ENCODE results near the gene ITPRID1.

DNA sequence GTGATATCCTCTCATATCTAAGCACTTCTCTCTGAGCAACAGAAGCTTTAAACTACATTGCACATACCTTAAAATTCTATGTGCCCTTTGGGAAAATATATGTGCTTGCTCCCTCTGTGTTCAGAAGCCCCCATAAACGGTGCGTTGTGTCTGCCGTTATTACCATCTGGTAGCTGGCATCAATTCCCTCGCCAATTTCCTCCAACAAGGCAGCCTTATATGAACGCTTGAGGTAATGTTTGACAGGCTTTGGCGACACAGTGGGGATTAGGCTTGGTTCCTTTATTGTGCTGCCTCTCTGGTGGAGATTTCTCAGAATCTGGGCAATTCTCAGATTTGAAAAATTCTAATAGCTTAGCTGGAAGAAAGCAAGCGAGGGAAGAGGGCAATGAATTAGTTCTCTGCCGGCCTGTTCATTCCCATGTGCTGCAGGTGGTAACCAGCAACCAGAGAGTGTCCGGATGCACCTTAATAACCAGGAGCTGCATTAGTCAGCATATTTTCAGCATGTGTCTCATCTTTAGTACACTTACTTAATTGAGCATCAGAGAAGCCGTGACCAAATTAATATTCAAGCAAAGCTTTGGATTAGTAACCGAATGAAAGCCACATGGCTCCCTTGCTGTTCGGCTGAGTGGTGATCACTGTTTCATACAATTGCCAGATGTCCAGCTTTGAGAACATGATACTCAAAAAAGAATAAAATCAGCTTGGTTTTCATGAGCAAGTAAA is 165.8 kb downstream of the ITPRID1 start:
- TF ChIP-seq CTCF (IDR thresholded peaks at IDR 0.05 in 2 of 3, conservative IDR thresholded peaks at IDR 0.05 in 1 of 3; ENCODE audit: borderline replicate concordance in 1 of 3, insufficient read depth in 1 of 3, low read depth in 2 of 3, low read length in 2 of 3), result no peak
- TF ChIP-seq POLR2AphosphoS5 (IDR thresholded peaks at IDR 0.05; ENCODE audit: low read depth, low read length), result no peak
- no peak for TF ChIP-seq POLR2A (IDR thresholded peaks at IDR 0.05; ENCODE audit: borderline replicate concordance, extremely low read depth, insufficient read depth, insufficient read length)
- no peak for TF ChIP-seq EZH2phosphoT487 (IDR thresholded peaks at IDR 0.05; ENCODE audit: borderline replicate concordance)

Data from HCT116 (cell line).